HepG2 (cell line): ENCODE results near the gene ANKRD62. TPM values are rescaled to one million over a fixed set of nuclear protein-coding genes. Genes with fewer than 3 reads are reported as not detected.
"Not testable (repeated sequence)": the region's sequence is repeated elsewhere in the genome, so short reads cannot be mapped to it uniquely, and the experiment has no call there.

Source experiments
- ATAC-seq: fragments of 200-7000 bp; cut with Tn5 transposase; 3 replicates; pipeline ENCODE4 v1.9.1; 2020; ENCODE audit warnings: mild to moderate bottlenecking, moderate library complexity
- BruUV-seq: library from RNA; stranded (reverse); fragments of 400-500 nt; replicated peaks from 2 replicates; lab custom pipeline; 2021; lab: Mats Ljungman, UMichigan
- CTCF ChIA-PET: fragments of 300-600 bp; formaldehyde crosslinking; extraction: SDS; loops from one replicate; lab custom pipeline; 2021; ENCODE audit warnings: low total read pairs, inconsistent platforms, low intra/inter-chr PET ratio; lab: Yijun Ruan, JAX
- POLR2A ChIA-PET: fragments of 350-600 bp; sonication (Branson Sonifier 250); formaldehyde crosslinking; loops from one replicate; lab custom pipeline; 2020; ENCODE audit warnings: antibody characterized with exemption, inconsistent platforms; lab: Yijun Ruan, JAX
- DNase-seq: peaks from one replicate; pipeline ENCODE4 v3.0.0-alpha.2; 2015; ENCODE audit warnings: low spot score
- FAIRE-seq: peaks from 3 replicates; lab custom pipeline; 2011; peaks lifted over from hg19 to GRCh38; lab: Jason Lieb, UNC
- H2AFZ ChIP-seq: one replicate; pipeline ENCODE4 v1.6.1; 2011; ENCODE audit warnings: low read length, inconsistent platforms
- H3K27ac ChIP-seq: fragments of 300-600 bp; 3 replicates; pipeline ENCODE4 v1.8.0; 2011; ENCODE audit warnings: mixed run types, mild to moderate bottlenecking, mixed read lengths, low read length, inconsistent platforms; ENCODE audit not compliant: insufficient read depth; ENCODE audit errors: extremely low read length
- H3K27me3 ChIP-seq, 2 experiments: fragments of 200-600 bp in 1 of 2; 2 replicates in 1 of 2; 3 replicates in 1 of 2; pipeline versions ENCODE4 v1.6.0 to v1.8.0; 2011; ENCODE audit warnings: low read length in 2 of 2, mild to moderate bottlenecking in 2 of 2, moderate library complexity in 2 of 2, inconsistent platforms in 1 of 2; ENCODE audit not compliant: insufficient read depth in 2 of 2, control insufficient read depth in 1 of 2
- H3K36me3 ChIP-seq, 2 experiments: fragments of 200-600 bp in 1 of 2; replicated peaks in 1 of 2; 2 replicates in 1 of 2; 3 replicates in 1 of 2; pipeline versions ENCODE4 v1.5.1 to v1.8.0; 2011; ENCODE audit warnings: low read length in 2 of 2, inconsistent platforms in 1 of 2; ENCODE audit not compliant: insufficient read depth in 2 of 2, control insufficient read depth in 1 of 2
- H3K4me1 ChIP-seq: 2 replicates; pipeline ENCODE4 v1.5.1; 2012; ENCODE audit warnings: low read length, inconsistent platforms; ENCODE audit not compliant: insufficient read depth
- H3K4me2 ChIP-seq: 2 replicates; pipeline ENCODE4 v1.6.0; 2011; ENCODE audit warnings: low read depth, low read length, inconsistent platforms
- H3K4me3 ChIP-seq, 3 experiments: fragments of 200-600 bp in 1 of 3; sonication (generic), shearing (Covaris generic) in 1 of 3; replicated peaks in 1 of 3; 2 replicates each; pipeline ENCODE4 v1.5.1; 2011 to 2016; ENCODE audit warnings: low read length in 3 of 3, inconsistent platforms in 2 of 3, low read depth in 2 of 3, mild to moderate bottlenecking in 2 of 3, control low read depth in 1 of 3, mixed read lengths in 1 of 3; ENCODE audit not compliant: insufficient read depth in 1 of 3
- H3K79me2 ChIP-seq: one replicate; pipeline ENCODE4 v1.6.1; 2011; ENCODE audit warnings: low read length, inconsistent platforms; ENCODE audit not compliant: insufficient read depth
- H3K9ac ChIP-seq: 2 replicates; pipeline ENCODE4 v1.6.0; 2011; ENCODE audit warnings: mild to moderate bottlenecking, low read depth, low read length, inconsistent platforms; ENCODE audit not compliant: insufficient read depth
- H3K9me3 ChIP-seq: 2 replicates; pipeline ENCODE4 v1.5.1; 2012; ENCODE audit warnings: mild to moderate bottlenecking, low read length
- H4K20me1 ChIP-seq: 2 replicates; pipeline ENCODE4 v1.6.0; 2011; ENCODE audit warnings: inconsistent platforms, mild to moderate bottlenecking, low read length, moderate library complexity; ENCODE audit not compliant: insufficient read depth
- ADNP ChIP-seq: sonication (generic); formaldehyde crosslinking; IDR thresholded peaks from 2 replicates; pipeline ENCODE4 v1.4.0; 2020; ENCODE audit warnings: missing genetic modification reagents
- ETV6 ChIP-seq: sonication (generic); formaldehyde crosslinking; conservative IDR thresholded peaks from 2 replicates; pipeline ENCODE4 v1.4.0; 2020; ENCODE audit warnings: missing genetic modification reagents
- GATAD1 ChIP-seq: IDR thresholded peaks from 2 replicates; pipeline ENCODE4 v1.6.1; 2016; ENCODE audit warnings: missing genetic modification reagents, missing compliant biosample characterization
- HNRNPLL ChIP-seq: fragments of 200-400 bp; formaldehyde crosslinking; IDR thresholded peaks from 2 replicates; pipeline ENCODE4 v1.6.1; 2017; ENCODE audit warnings: mild to moderate bottlenecking, low read depth, low read length; ENCODE audit not compliant: poor library complexity, severe bottlenecking
- HOXA5 ChIP-seq: sonication (generic); formaldehyde crosslinking; IDR thresholded peaks from 2 replicates; pipeline ENCODE4 v1.4.0; 2020; ENCODE audit warnings: missing genetic modification reagents
- MAF1 ChIP-seq: sonication (generic); formaldehyde crosslinking; IDR thresholded peaks from 2 replicates; pipeline ENCODE4 v1.5.0; 2020; ENCODE audit warnings: missing genetic modification reagents, borderline replicate concordance
- MED13 ChIP-seq: sonication (generic); formaldehyde crosslinking; IDR thresholded peaks from 2 replicates; pipeline ENCODE4 v1.5.0; 2020; ENCODE audit warnings: missing genetic modification reagents
- MZF1 ChIP-seq: sonication (generic); formaldehyde crosslinking; IDR thresholded peaks from 2 replicates; pipeline ENCODE4 v1.8.1; 2023; ENCODE audit warnings: mild to moderate bottlenecking, missing genetic modification reagents, borderline replicate concordance
- SP2 ChIP-seq: sonication (generic); formaldehyde crosslinking; IDR thresholded peaks from 2 replicates; pipeline ENCODE4 v1.5.1; 2020; ENCODE audit warnings: mild to moderate bottlenecking, missing genetic modification reagents
- ZBTB49 ChIP-seq: sonication (generic); formaldehyde crosslinking; IDR thresholded peaks from 2 replicates; pipeline ENCODE4 v1.4.0; 2020; ENCODE audit warnings: missing genetic modification reagents, borderline replicate concordance
- ZSCAN29 ChIP-seq: sonication (generic); formaldehyde crosslinking; conservative IDR thresholded peaks from 2 replicates; pipeline ENCODE4 v1.4.0; 2020; ENCODE audit warnings: mild to moderate bottlenecking, missing genetic modification reagents
- WGBS: methylation state at CpG from one replicate; pipeline ENCODE4 v1.1.6; 2017; ENCODE audit warnings: low lambda C conversion rate; 5-methylcytosine and 5-hydroxymethylcytosine counted together
- in situ Hi-C: cut with HindIII; loops from 2 replicates; pipeline ENCODE4 v1.10.0; 2017; ENCODE audit warnings: low pct_unique_long_range_greater_than_20kb; ENCODE audit not compliant: extremely low pct_ligation_motif_present
- intact Hi-C: fragments of 100-400 bp; cut with micrococcal nuclease; formaldehyde crosslinking; loops from one replicate; pipeline ENCODE4 v1.10.0; 2022; ENCODE audit not compliant: unreplicated experiment
- polyA plus RNA-seq, 8 experiments: library from polyadenylated mRNA; depleted of rRNA in 3 of 8; stranded (reverse) in 7 of 8; unstranded in 1 of 8; fragments of >200 nt; fragmentation: Illumina TruSeq in 4 of 8; extraction: Trizol in 4 of 8; gene quantifications; 2 replicates each; pipeline versions ENCODE4 v1.2.1 to v1.2.3, GENCODE V29; 2011 to 2016; ENCODE audit warnings: low read depth in 4 of 8, missing spikeins in 1 of 8, mixed read lengths in 1 of 8; ENCODE audit not compliant: insufficient read depth in 1 of 8
- total RNA-seq, 5 experiments: library from RNA; depleted of rRNA; stranded (reverse); fragments of >200 nt; fragmentation: Illumina TruSeq; extraction: Trizol; gene quantifications; 2 replicates each; pipeline ENCODE4 v1.2.3, GENCODE V29; 2016; ENCODE audit warnings: low read depth in 1 of 5

Gene ANKRD62
- total and polyA plus RNA-seq, 2 of the 13 experiments (the other 11 are each of a cell fraction or from before 2014, with no cell fraction given) = not detected

GRCh38 chr18:12067671-12068070, 26.0 kb upstream of the ANKRD62 start (continued):
- TF ChIP-seq ZBTB49 (CRISPR knock-in tag) (no peak), GATAD1 (CRISPR knock-in tag) (no peak), MZF1 (CRISPR knock-in tag) (no peak)

GRCh38 chr18:12068316-12068949, 25.2 kb upstream of the ANKRD62 start:
- H2AFZ ChIP-seq, H3K27ac ChIP-seq, H3K4me1 ChIP-seq, H3K9ac ChIP-seq, H4K20me1 ChIP-seq, H3K4me2 ChIP-seq, CTCF ChIA-PET, DNase-seq, H3K79me2 ChIP-seq, H3K27me3 ChIP-seq, H3K4me3 ChIP-seq, ATAC-seq, intact Hi-C loops, FAIRE-seq, H3K36me3 ChIP-seq, BruUV-seq, POLR2A ChIA-PET, H3K9me3 ChIP-seq, in situ Hi-C loops: not testable (repeated sequence)
- WGBS = 72% methylated on average over 33 of the region's 44 CpGs

GRCh38 chr18:12068950-12069320, 24.7 kb upstream of the ANKRD62 start:
- Histone ChIP-seq H3K36me3 (no peaks in the 10 kb centered on the region), H3K79me2 (no peaks in the 10 kb centered on the region), H3K27ac (no peak overlapping the region), H3K4me2 (no peak overlapping the region), H3K27me3 (peaks cover 0 to 12% of the 10 kb centered on the region in 2 experiments; a peak in 3 of 5 replicates), H3K4me1 (no peaks in the 10 kb centered on the region), H3K4me3 (no peak overlapping the region), H3K9me3 (no peaks in the 10 kb centered on the region), H4K20me1 (no peaks in the 10 kb centered on the region), H2AFZ (no peak overlapping the region), H3K9ac (no peak overlapping the region)
- ATAC-seq = no peak
- 44% methylated on average over 3 of the region's 3 CpGs for WGBS
- in situ Hi-C loops = no loop called here
- no peak for FAIRE-seq
- POLR2A ChIA-PET = no interaction called here
- intact Hi-C loops = no loop called here
- no peak for DNase-seq
- TF ChIP-seq ETV6 (CRISPR knock-in tag) = no peak
- TF ChIP-seq ADNP (CRISPR knock-in tag) = no peak
- no peak for TF ChIP-seq ZSCAN29 (CRISPR knock-in tag)
- no peak for TF ChIP-seq HNRNPLL
- no peak for TF ChIP-seq MED13 (CRISPR knock-in tag)
- TF ChIP-seq SP2 = no peak
- no peak for TF ChIP-seq HOXA5 (CRISPR knock-in tag)
- no peak for TF ChIP-seq MAF1
- TF ChIP-seq, all 625 proteins: peak for 0
- no TSS peak for BruUV-seq
- CTCF ChIA-PET = no interaction called here
